GM12878 (cell line): ENCODE results near the gene FERMT2. TPM values are rescaled to one million over a fixed set of nuclear protein-coding genes. Genes with fewer than 3 reads are reported as not detected.

Source experiments
- ATAC-seq: fragments of 200-7000 bp; cut with Tn5 transposase; 3 replicates; pipeline ENCODE4 v1.9.1; 2020; ENCODE audit warnings: mild to moderate bottlenecking, moderate library complexity
- BruUV-seq: library from RNA; stranded (reverse); fragments of 400-500 nt; replicated peaks from 2 replicates; lab custom pipeline; 2021; lab: Mats Ljungman, UMichigan
- CTCF ChIA-PET: fragments of 300-600 bp; sonication (Branson Sonifier 250); formaldehyde crosslinking; extraction: SDS; loops from one replicate; lab custom pipeline; 2021; ENCODE audit warnings: inconsistent platforms; lab: Yijun Ruan, JAX
- POLR2A ChIA-PET: fragments of 350-600 bp; formaldehyde crosslinking; extraction: SDS; loops from one replicate; lab custom pipeline; 2021; ENCODE audit warnings: inconsistent platforms; lab: Charles Lee
- RAD21 ChIA-PET: fragments of 300-600 bp; sonication (Branson Sonifier 250); formaldehyde crosslinking; loops from one replicate; lab custom pipeline; 2023; ENCODE audit warnings: antibody characterized with exemption; ENCODE audit not compliant: unreplicated experiment; lab: Charles Lee
- SMC1A ChIA-PET: fragments of 300-600 bp; sonication (Branson Sonifier 250); formaldehyde crosslinking; loops from one replicate; lab custom pipeline; 2023; ENCODE audit not compliant: unreplicated experiment, uncharacterized antibody; lab: Charles Lee
- DNase-seq: peaks from one replicate; pipeline ENCODE4 v3.0.0-alpha.2; 2011; ENCODE audit warnings: low read depth, low spot score
- FAIRE-seq: peaks from 3 replicates; lab custom pipeline; 2011; peaks lifted over from hg19 to GRCh38; lab: Jason Lieb, UNC
- H2AFZ ChIP-seq: 2 replicates; pipeline ENCODE4 v1.6.0; 2011; ENCODE audit warnings: low read depth, low read length, control low read depth; ENCODE audit not compliant: control insufficient read depth
- H3K27ac ChIP-seq: 2 replicates; pipeline ENCODE4 v1.5.1; 2011; ENCODE audit warnings: control low read depth; ENCODE audit not compliant: control insufficient read depth, insufficient read depth
- H3K27me3 ChIP-seq, 2 experiments: replicated peaks in 1 of 2; 2 replicates each; pipeline versions ENCODE4 v1.6.0 to v1.6.1; 2011; ENCODE audit warnings: low read length in 1 of 2; ENCODE audit not compliant: control insufficient read depth in 2 of 2, insufficient read depth in 2 of 2
- H3K36me3 ChIP-seq, 2 experiments: 2 replicates each; pipeline ENCODE4 v1.5.1; 2011; ENCODE audit warnings: low read length in 1 of 2; ENCODE audit not compliant: control insufficient read depth in 2 of 2, insufficient read depth in 2 of 2
- H3K4me1 ChIP-seq: 2 replicates; pipeline ENCODE4 v1.6.1; 2011; ENCODE audit warnings: mild to moderate bottlenecking, low read length, moderate library complexity, mixed read lengths; ENCODE audit not compliant: control insufficient read depth, insufficient read depth
- H3K4me2 ChIP-seq: 2 replicates; pipeline ENCODE4 v1.6.0; 2011; ENCODE audit warnings: control low read depth; ENCODE audit not compliant: control insufficient read depth, insufficient read depth
- H3K4me3 ChIP-seq: fragments of 200-600 bp; sonication (generic); 2 replicates; pipeline ENCODE4 v1.5.1; 2016
- H3K79me2 ChIP-seq: 2 replicates; pipeline ENCODE4 v1.6.0; 2011; ENCODE audit warnings: low read length; ENCODE audit not compliant: control insufficient read depth, insufficient read depth
- H3K9ac ChIP-seq: 2 replicates; pipeline ENCODE4 v1.8.0; 2011; ENCODE audit warnings: low read length, control low read depth, mixed read lengths; ENCODE audit not compliant: control insufficient read depth, insufficient read depth
- H3K9me3 ChIP-seq: replicated peaks from 3 replicates; pipeline ENCODE4 v1.5.1; 2011; ENCODE audit warnings: mild to moderate bottlenecking, low read length; ENCODE audit not compliant: control insufficient read depth, insufficient read depth
- H4K20me1 ChIP-seq: 2 replicates; pipeline ENCODE4 v1.6.0; 2011; ENCODE audit not compliant: control insufficient read depth, insufficient read depth
- BACH1 ChIP-seq: fragments of 450-650 bp; IDR thresholded peaks from 2 replicates; pipeline ENCODE4 v1.6.1; 2017; ENCODE audit warnings: mild to moderate bottlenecking, borderline replicate concordance
- BRCA1 ChIP-seq: IDR thresholded peaks from 2 replicates; pipeline ENCODE4 v1.6.1; 2011; ENCODE audit warnings: low read depth, low read length, improper control_type of control experiment
- ETV6 ChIP-seq, 2 experiments: fragments of 450-650 bp in 1 of 2; IDR thresholded peaks in 1 of 2; conservative IDR thresholded peaks in 1 of 2; 2 replicates each; pipeline ENCODE4 v1.6.1; 2014; ENCODE audit warnings: antibody characterized with exemption in 1 of 2, borderline replicate concordance in 1 of 2, low read depth in 1 of 2, mild to moderate bottlenecking in 1 of 2, moderate library complexity in 1 of 2
- GABPA ChIP-seq: IDR thresholded peaks from 2 replicates; pipeline ENCODE4 v1.6.1; 2014; ENCODE audit warnings: antibody characterized with exemption, low read depth, mild to moderate bottlenecking, inconsistent platforms
- KLF5 ChIP-seq: fragments of 450-650 bp; IDR thresholded peaks from 2 replicates; pipeline ENCODE4 v1.6.1; 2014; ENCODE audit warnings: mild to moderate bottlenecking; ENCODE audit not compliant: partially characterized antibody
- NFXL1 ChIP-seq: fragments of 450-650 bp; IDR thresholded peaks from 2 replicates; pipeline ENCODE4 v1.6.1; 2017; ENCODE audit warnings: antibody characterized with exemption, mild to moderate bottlenecking, borderline replicate concordance
- NFYB ChIP-seq: IDR thresholded peaks from 2 replicates; pipeline ENCODE4 v1.6.1; 2011; ENCODE audit warnings: low read depth, mild to moderate bottlenecking, low read length, improper control_type of control experiment, moderate library complexity; ENCODE audit not compliant: insufficient read depth
- RCOR1 ChIP-seq: conservative IDR thresholded peaks from 2 replicates; pipeline ENCODE4 v1.6.1; 2012; ENCODE audit warnings: low read depth, low read length, improper control_type of control experiment
- SREBF1 ChIP-seq: IDR thresholded peaks from 2 replicates; pipeline ENCODE4 v1.6.1; 2012; ENCODE audit warnings: mild to moderate bottlenecking, low read length
- STAT3 ChIP-seq: IDR thresholded peaks from 2 replicates; pipeline ENCODE4 v1.6.1; 2011; ENCODE audit warnings: low read depth, low read length, improper control_type of control experiment
- TARDBP ChIP-seq: IDR thresholded peaks from 2 replicates; pipeline ENCODE4 v1.6.1; 2016; ENCODE audit warnings: borderline replicate concordance
- ZBTB33 ChIP-seq: fragments of 450-650 bp; IDR thresholded peaks from 2 replicates; pipeline ENCODE4 v1.6.1; 2017; ENCODE audit warnings: mild to moderate bottlenecking
- ZNF622 ChIP-seq: fragments of 450-650 bp; IDR thresholded peaks from 2 replicates; pipeline ENCODE4 v1.6.1; 2017; ENCODE audit warnings: mild to moderate bottlenecking, inconsistent platforms
- ZNF687 ChIP-seq: fragments of 450-650 bp; IDR thresholded peaks from 2 replicates; pipeline ENCODE4 v1.6.1; 2017; ENCODE audit warnings: mild to moderate bottlenecking, moderate library complexity
- WGBS: methylation state at CpG from one replicate; pipeline ENCODE4 v1.1.6; 2016; ENCODE audit warnings: low lambda C conversion rate; ENCODE audit not compliant: insufficient replicate concordance, insufficient coverage; ENCODE audit errors: missing lambda C conversion rate; 5-methylcytosine and 5-hydroxymethylcytosine counted together
- in situ Hi-C: fragments of 300-500 bp; cut with MboI; formaldehyde crosslinking; loops from 9 replicates; pipeline ENCODE4 v1.14.3; 2018; ENCODE audit warnings: mixed read lengths
- intact Hi-C: fragments of 100-400 bp; cut with micrococcal nuclease; formaldehyde crosslinking; loops from one replicate; pipeline ENCODE4 v1.14.2; 2022; ENCODE audit not compliant: unreplicated experiment
- polyA plus RNA-seq, 11 experiments: library from polyadenylated mRNA; depleted of rRNA in 4 of 11; unstranded in 6 of 11; stranded (reverse) in 5 of 11; fragments of >200 nt; fragmentation: Nextera tagmentation in 4 of 11; fragmentation: Illumina TruSeq in 1 of 11; extraction: Ambion mirVana in 4 of 11; extraction: Trizol in 1 of 11; gene quantifications; 1 replicate in 1 of 11; 2 replicates in 10 of 11; pipeline versions ENCODE4 v1.2.1 to v1.2.3, GENCODE V29; 2011 to 2016; ENCODE audit warnings: inconsistent platforms in 2 of 11, missing spikeins in 2 of 11, low read depth in 1 of 11
- total RNA-seq, 4 experiments: library from RNA; depleted of rRNA in 3 of 4; stranded (reverse); fragments of >200 nt in 3 of 4; fragmentation: Illumina TruSeq in 1 of 4; extraction: Trizol in 1 of 4; gene quantifications; 2 replicates each; pipeline versions ENCODE4 v1.2.1 to v1.2.3, GENCODE V29; 2013 to 2021

The FERMT2 gene
- total and polyA plus RNA-seq, 10 of the 15 experiments (the other 5 are each of a cell fraction or from before 2014, with no cell fraction given), result 4.9 to 35.5 (median 19.5) TPM

- TF ChIP-seq ZNF687, result no peak
Observed at GRCh38 chr14:52895000-52895399, 55.9 kb downstream of the FERMT2 start (continued).

GRCh38 chr14:52891800-52892199 lies 59.0 kb downstream of the FERMT2 start:
- CTCF ChIA-PET, result interaction anchor here (0.6 to 1.6 kb wide), 3 partner anchors 30 to 57 kb away, joined by 3 read pairs; no protein-coding TSS in a partner anchor
- DNase-seq (no peak), FAIRE-seq (no peak), ATAC-seq (no peak)
- SMC1A ChIA-PET, result interaction anchor here (1.8 kb wide), 1 partner anchor 29 kb away, joined by 4 read pairs; no protein-coding TSS in a partner anchor
- Histone ChIP-seq H3K27me3 (no peaks in the 10 kb centered on the region), H2AFZ (no peak overlapping the region), H3K79me2 (no peaks in the 10 kb centered on the region), H3K27ac (no peak overlapping the region), H3K9ac (no peak overlapping the region), H3K4me2 (no peak overlapping the region), H3K9me3 (no peaks in the 10 kb centered on the region), H3K4me1 (no peaks in the 10 kb centered on the region), H4K20me1 (no peaks in the 10 kb centered on the region), H3K4me3 (no peak overlapping the region), H3K36me3 (no peaks in the 10 kb centered on the region)
- WGBS, result 39% methylated on average over 3 of the region's 3 CpGs
- no TSS peak for BruUV-seq
- RAD21 ChIA-PET, result interaction anchor here (1.0 kb wide), 1 partner anchor 77 kb away, joined by 3 read pairs; no protein-coding TSS in a partner anchor
- POLR2A ChIA-PET, result no interaction called here
- in situ Hi-C loops (no loop called here), intact Hi-C loops (no loop called here)
- TF ChIP-seq STAT3, result no peak
- no peak for TF ChIP-seq NFYB
- no peak for TF ChIP-seq RCOR1
- TF ChIP-seq ZBTB33, result no peak
- TF ChIP-seq KLF5, result no peak
- TF ChIP-seq NFXL1, result no peak
- TF ChIP-seq BRCA1, result no peak
- no peak for TF ChIP-seq ZNF622
- no peak for TF ChIP-seq ETV6 (conservative IDR thresholded peaks at IDR 0.05 in 1 of 2, IDR thresholded peaks at IDR 0.05 in 1 of 2; ENCODE audit: borderline replicate concordance in 1 of 2, low read depth in 1 of 2)
- no peak for TF ChIP-seq TARDBP
- TF ChIP-seq GABPA, result no peak
- TF ChIP-seq SREBF1, result no peak
- TF ChIP-seq BACH1, result no peak
